Measurements from ENCODE around the gene TANGO2.

Gene TANGO2

DNA sequence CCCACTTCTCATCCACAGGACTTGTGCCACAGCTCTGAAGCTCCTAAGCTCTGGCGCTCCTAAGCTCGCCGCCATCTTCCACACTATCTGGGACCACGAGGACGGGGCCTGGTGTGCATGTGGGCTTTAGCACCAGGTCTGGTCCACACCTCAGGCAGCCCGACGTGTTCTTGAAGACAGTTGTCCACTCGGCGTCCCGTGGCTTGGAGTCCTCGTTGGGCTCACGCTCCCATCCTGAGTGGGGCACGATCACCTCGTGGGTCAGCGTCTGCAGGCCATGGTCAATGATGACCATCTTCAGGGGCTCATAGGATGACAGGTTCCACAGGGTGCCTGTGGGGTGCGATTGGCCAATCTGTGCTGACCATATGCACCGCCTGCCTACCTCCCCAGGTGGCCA is 42.2 kb upstream of the TANGO2 start:
- Mint-ChIP-seq H3K36me3 (ENCODE audit: low read depth) (no peaks in the 10 kb centered on the region), H3K27ac (no peak overlapping the region), H3K4me3 (no peak overlapping the region), H3K27me3 (ENCODE audit: low read depth, poor library complexity) (no peaks in the 10 kb centered on the region), H3K4me1 (peaks cover 16% of the 10 kb centered on the region), H3K9me3 (no peaks in the 10 kb centered on the region)
- no peak for TF ChIP-seq CTCF (IDR thresholded peaks at IDR 0.05)
- no peak for DNase-seq

DNA sequence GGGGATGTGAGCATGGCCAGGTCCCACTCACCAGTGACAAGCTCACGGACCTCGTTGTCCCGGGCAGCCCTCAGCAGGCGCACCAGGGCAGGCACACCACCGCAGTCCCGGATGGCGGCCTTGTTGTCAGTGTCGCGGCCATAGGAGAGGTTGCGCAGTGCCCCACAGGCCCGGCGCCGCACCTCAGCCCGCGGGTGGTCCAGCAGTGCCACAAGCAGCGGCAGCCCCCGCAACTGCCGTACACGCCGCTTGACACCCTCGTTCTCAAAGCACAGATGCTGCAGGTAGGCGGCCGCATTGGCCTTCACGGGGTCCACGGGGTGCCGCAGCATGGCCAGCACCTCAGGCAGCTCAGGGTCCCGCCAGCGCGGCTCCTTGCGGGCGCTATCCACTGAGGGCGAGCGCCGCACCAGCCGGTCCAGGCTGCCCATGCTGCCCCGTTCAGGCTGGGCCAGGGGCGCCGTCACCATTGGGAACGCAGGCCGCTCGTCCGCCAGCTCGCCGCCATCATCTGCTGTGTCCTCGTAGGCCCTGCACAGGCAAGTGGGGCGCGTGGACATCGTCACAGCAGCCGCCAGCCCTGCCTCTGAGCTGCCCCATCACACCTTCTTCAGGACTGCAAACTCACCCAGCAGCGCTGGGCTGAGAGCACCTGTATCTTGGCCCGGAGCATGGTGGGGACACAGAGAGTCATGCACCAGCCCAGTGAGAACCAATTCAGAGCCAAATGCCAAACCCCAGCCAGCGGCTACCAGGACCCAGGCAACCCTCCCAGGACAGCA is 41.0 kb upstream of the TANGO2 start:
- Mint-ChIP-seq H3K4me3 (no peak overlapping the region), H3K9me3 (no peaks in the 10 kb centered on the region), H3K36me3 (ENCODE audit: low read depth) (no peaks in the 10 kb centered on the region), H3K27me3 (ENCODE audit: low read depth, poor library complexity) (no peaks in the 10 kb centered on the region), H3K4me1 (peaks cover 14% of the 10 kb centered on the region), H3K27ac (no peak overlapping the region)
- no peak for DNase-seq
- no peak for TF ChIP-seq CTCF (IDR thresholded peaks at IDR 0.05)

DNA sequence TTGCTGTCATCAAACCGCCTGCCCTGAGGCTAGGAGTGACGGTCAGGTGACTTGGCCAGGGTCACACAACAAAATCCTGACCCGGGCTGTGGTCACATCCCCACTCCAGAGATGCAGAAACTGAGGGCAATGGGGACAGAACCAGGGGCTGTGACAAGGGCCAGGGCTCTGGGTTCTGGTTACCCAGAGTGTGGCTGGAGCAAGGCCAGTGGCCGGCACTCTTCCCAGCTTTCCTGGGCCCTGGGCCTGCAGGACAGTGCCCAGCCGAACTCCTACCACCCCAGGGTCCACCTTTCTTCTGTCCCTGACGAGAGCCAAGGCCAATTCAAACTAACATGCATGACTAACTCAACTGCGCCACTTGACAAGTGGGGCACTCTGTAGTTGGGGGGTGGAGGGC is 40.1 kb upstream of the TANGO2 start:
- H3K4me1 Mint-ChIP-seq = peaks cover 15% of the 10 kb centered on the region
- no peaks in the 10 kb centered on the region for H3K9me3 Mint-ChIP-seq
- H3K4me3 Mint-ChIP-seq = no peak overlapping the region
- no peak for DNase-seq
- no peak for TF ChIP-seq CTCF (IDR thresholded peaks at IDR 0.05)
- no peak overlapping the region for H3K27ac Mint-ChIP-seq
- no peaks in the 10 kb centered on the region for H3K36me3 Mint-ChIP-seq (ENCODE audit: low read depth)
- H3K27me3 Mint-ChIP-seq (ENCODE audit: low read depth, poor library complexity) = no peaks in the 10 kb centered on the region

DNA sequence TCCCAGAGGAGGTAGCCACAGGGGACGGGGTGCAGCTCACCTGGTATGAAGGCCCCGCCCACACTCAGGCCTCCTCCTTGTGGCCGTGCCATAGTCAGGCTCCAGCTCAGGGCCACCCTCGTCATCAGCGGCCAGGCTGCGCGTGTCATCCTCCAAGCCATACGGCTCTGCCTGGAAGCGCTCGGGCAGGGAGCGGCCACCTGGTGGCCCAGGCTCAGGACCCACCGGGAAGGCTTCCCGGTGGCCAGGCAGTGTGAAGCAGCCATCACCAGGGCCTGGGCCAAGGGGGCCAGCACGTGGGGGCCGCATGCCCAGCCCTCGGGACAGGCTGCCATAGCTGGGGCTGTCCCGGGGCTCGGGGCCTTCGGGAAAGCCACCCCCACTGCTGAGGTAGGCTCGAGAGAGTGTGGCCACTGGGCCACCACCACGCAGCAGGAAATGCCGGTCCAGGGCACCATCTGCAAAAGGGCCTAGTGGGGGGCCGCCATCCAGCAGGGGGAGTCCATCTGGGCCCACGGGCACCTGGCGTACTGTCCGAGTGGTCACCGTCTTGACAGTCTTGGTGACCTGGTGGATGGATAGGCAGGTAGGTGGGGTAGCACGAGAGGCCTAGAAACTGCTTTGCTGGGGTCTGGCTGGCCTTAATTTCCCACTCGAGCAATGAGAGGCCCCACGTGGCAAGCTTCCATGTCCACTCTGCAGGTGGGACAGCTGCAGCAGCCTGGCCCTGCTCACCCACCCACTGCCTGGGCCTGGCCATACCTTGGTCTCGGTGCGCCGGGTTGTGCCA is 39.5 kb upstream of the TANGO2 start:
- H3K4me3 Mint-ChIP-seq = no peak overlapping the region
- H3K27ac Mint-ChIP-seq = no peak overlapping the region
- H3K36me3 Mint-ChIP-seq (ENCODE audit: low read depth) = no peaks in the 10 kb centered on the region
- no peaks in the 10 kb centered on the region for H3K27me3 Mint-ChIP-seq (ENCODE audit: low read depth, poor library complexity)
- H3K9me3 Mint-ChIP-seq = no peaks in the 10 kb centered on the region
- no peak for TF ChIP-seq CTCF (IDR thresholded peaks at IDR 0.05)
- DNase-seq = no peak
- peaks cover 21% of the 10 kb centered on the region for H3K4me1 Mint-ChIP-seq

GRCh38 chr22:19981961-19982920 is 38.7 kb upstream of the TANGO2 start:
- Mint-ChIP-seq H3K27me3 (ENCODE audit: low read depth, poor library complexity) (no peaks in the 10 kb centered on the region), H3K27ac (no peak overlapping the region), H3K36me3 (ENCODE audit: low read depth) (no peaks in the 10 kb centered on the region), H3K4me1 (peaks cover 21% of the 10 kb centered on the region), H3K4me3 (no peak overlapping the region), H3K9me3 (no peaks in the 10 kb centered on the region)
- DNase-seq = no peak
- TF ChIP-seq CTCF (IDR thresholded peaks at IDR 0.05) = no peak
